A673 (cell line): ENCODE measurements around the gene NXPH3. TPM values are rescaled to one million over a fixed set of nuclear protein-coding genes. Genes with fewer than 3 reads are reported as not detected.

Experiments used
- BruUV-seq: library from RNA; stranded (reverse); fragments of 400-500 nt; replicated peaks from 2 replicates; lab custom pipeline; 2021; lab: Mats Ljungman, UMichigan
- CTCF ChIA-PET: fragments of 300-600 bp; sonication (Branson Sonifier 250); formaldehyde crosslinking; loops from one replicate; lab custom pipeline; 2022; ENCODE audit warnings: antibody characterized with exemption; lab: Charles Lee
- POLR2A ChIA-PET: fragments of 300-600 bp; sonication (Branson Sonifier 250); formaldehyde crosslinking; loops from one replicate; lab custom pipeline; 2022; ENCODE audit warnings: antibody characterized with exemption; ENCODE audit not compliant: low non-redundant PET; lab: Charles Lee
- DNase-seq: peaks from one replicate; pipeline ENCODE4 v3.0.0-alpha.2; 2015; ENCODE audit warnings: low spot score
- H3K27ac ChIP-seq: fragments of 200-600 bp; sonication (generic); 2 replicates; pipeline ENCODE4 v1.5.1; 2016; ENCODE audit warnings: mixed run types, low read depth, mild to moderate bottlenecking, mixed read lengths, antibody characterized with exemption, low read length; ENCODE audit not compliant: poor library complexity, severe bottlenecking
- H3K27me3 ChIP-seq: fragments of 200-600 bp; sonication (generic); replicated peaks from 2 replicates; pipeline ENCODE4 v1.6.1; 2017; ENCODE audit warnings: mixed run types, low read depth, mild to moderate bottlenecking, mixed read lengths, antibody characterized with exemption, low read length; ENCODE audit not compliant: insufficient read depth, poor library complexity
- H3K36me3 ChIP-seq: fragments of 200-600 bp; sonication (generic); 2 replicates; pipeline ENCODE4 v1.6.1; 2016; ENCODE audit warnings: mixed run types, mild to moderate bottlenecking, mixed read lengths, antibody characterized with exemption, low read length; ENCODE audit not compliant: insufficient read depth, poor library complexity, severe bottlenecking
- H3K4me1 ChIP-seq: fragments of 200-600 bp; sonication (generic); 2 replicates; pipeline ENCODE4 v1.6.1; 2017; ENCODE audit warnings: mixed run types, mild to moderate bottlenecking, mixed read lengths, antibody characterized with exemption, low read length; ENCODE audit not compliant: insufficient read depth, poor library complexity, severe bottlenecking
- H3K4me3 ChIP-seq: fragments of 200-600 bp; sonication (generic); 2 replicates; pipeline ENCODE4 v1.5.1; 2016; ENCODE audit warnings: low read depth, mixed run types, mild to moderate bottlenecking, mixed read lengths, low read length; ENCODE audit not compliant: poor library complexity, severe bottlenecking
- H3K9me3 ChIP-seq: fragments of 200-600 bp; sonication (generic); 2 replicates; pipeline ENCODE4 v1.6.1; 2016; ENCODE audit warnings: mixed run types, low read depth, mild to moderate bottlenecking, mixed read lengths, antibody characterized with exemption, low read length; ENCODE audit not compliant: poor library complexity, severe bottlenecking
- CTCF ChIP-seq: fragments of 300-800, 200-600 bp; sonication (generic); conservative IDR thresholded peaks from 2 replicates; pipeline ENCODE4 v1.5.1; 2017; ENCODE audit warnings: low read depth, mild to moderate bottlenecking, antibody characterized with exemption, low read length, moderate library complexity, mixed read lengths
- EZH2 ChIP-seq: fragments of 200-600 bp; sonication (generic); IDR thresholded peaks from 2 replicates; pipeline ENCODE4 v1.6.1; 2017; ENCODE audit warnings: borderline replicate concordance, low read depth, mild to moderate bottlenecking, mixed read lengths, antibody characterized with exemption, low read length; ENCODE audit not compliant: poor library complexity, severe bottlenecking
- intact Hi-C: fragments of 100-400 bp; cut with micrococcal nuclease; formaldehyde crosslinking; loops from one replicate; pipeline ENCODE4 v1.10.0; 2022; ENCODE audit not compliant: unreplicated experiment
- total RNA-seq: library from RNA; stranded (reverse); gene quantifications from 2 replicates; pipeline ENCODE4 v1.2.3, GENCODE V29; 2021

Gene NXPH3
- total RNA-seq, 1 experiment from 2014 or later = 0.21 TPM

- no peak overlapping the region for H3K4me3 ChIP-seq
- ChIA-PET POLR2A (no interaction called here), CTCF (no interaction called here)
- no peaks in the 10 kb centered on the region for H3K36me3 ChIP-seq
- no peaks in the 10 kb centered on the region for H3K27me3 ChIP-seq
- no peak overlapping the region for H3K27ac ChIP-seq
- no TSS peak for BruUV-seq
- intact Hi-C loops = no loop called here
- H3K4me1 ChIP-seq = peaks cover 4% of the 10 kb centered on the region
- no peaks in the 10 kb centered on the region for H3K9me3 ChIP-seq
- TF ChIP-seq EZH2 (no peak), CTCF (no peak)
- DNase-seq = no peak
Observed at GRCh38 chr17:49552070-49552751, 23.5 kb upstream of the NXPH3 start.

GRCh38 chr17:49553676-49554335 lies 21.9 kb upstream of the NXPH3 start:
- peaks cover 4% of the 10 kb centered on the region for H3K4me1 ChIP-seq
- no peak for TF ChIP-seq EZH2
- TF ChIP-seq CTCF = no peak
- intact Hi-C loops = loop anchor here (2.0 kb wide), 1 partner anchor 239 kb away; no protein-coding TSS in a partner anchor
- H3K27ac ChIP-seq = no peak overlapping the region
- H3K4me3 ChIP-seq = no peak overlapping the region
- no TSS peak for BruUV-seq
- H3K9me3 ChIP-seq = no peaks in the 10 kb centered on the region
- ChIA-PET CTCF (interaction anchor here (0.5 to 0.6 kb wide), 2 partner anchors 158 to 356 kb away, joined by 3 to 5 read pairs; no protein-coding TSS in a partner anchor), POLR2A (no interaction called here)
- H3K36me3 ChIP-seq = no peaks in the 10 kb centered on the region
- DNase-seq = no peak
- no peaks in the 10 kb centered on the region for H3K27me3 ChIP-seq

- TF ChIP-seq EZH2 (no peak), CTCF (no peak)
- BruUV-seq = no TSS peak
Observed at GRCh38 chr17:49554694-49555494, 20.8 kb upstream of the NXPH3 start.

More at GRCh38 chr17:49554694-49555494, 20.8 kb upstream of the NXPH3 start:
- peaks cover 4% of the 10 kb centered on the region for H3K4me1 ChIP-seq
- ChIA-PET CTCF (interaction anchor here (1.9 to 2.9 kb wide), 2 partner anchors 119 to 147 kb away, joined by 9 to 26 read pairs; no protein-coding TSS in a partner anchor), POLR2A (interaction anchor here (0.6 kb wide), 1 partner anchor 45 kb away, joined by 3 read pairs; no protein-coding TSS in a partner anchor)
- DNase-seq = no peak
- no peak overlapping the region for H3K27ac ChIP-seq
- intact Hi-C loops = loop anchor here (2.0 kb wide), 1 partner anchor 240 kb away; no protein-coding TSS in a partner anchor
- H3K4me3 ChIP-seq = no peak overlapping the region
- no peaks in the 10 kb centered on the region for H3K9me3 ChIP-seq
- no peaks in the 10 kb centered on the region for H3K27me3 ChIP-seq
- H3K36me3 ChIP-seq = no peaks in the 10 kb centered on the region
